ENCODE results near the gene TPI1.

The TPI1 gene

GRCh38 chr12:6867413-6868210 is at the start of gene TPI1:
Gene TPI1 (plus strand): TSS chr12:6867531. CDS start chr12:6867567, 36 bp downstream.
- DNase-seq (ENCODE audit: low read depth, low spot score): peak; percentile 82

DNA sequence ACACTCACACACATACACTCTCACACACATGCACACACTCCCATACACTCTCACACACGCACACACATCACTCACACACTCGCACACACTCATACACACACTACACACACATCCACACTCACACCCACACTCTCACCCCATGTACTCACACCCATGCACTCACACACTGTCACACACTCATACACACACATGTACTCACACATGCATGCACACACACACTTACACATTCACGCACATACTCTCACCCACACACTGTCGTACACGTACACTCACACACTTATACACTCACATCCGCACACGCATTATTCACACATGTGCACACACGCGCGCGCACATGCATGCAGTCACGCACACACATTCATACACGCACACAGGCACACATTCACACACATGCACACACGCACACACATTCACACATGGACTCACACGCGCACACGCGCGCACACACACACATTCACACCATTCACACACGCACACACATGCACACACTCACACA is 49.6 kb upstream of the TPI1 start:
- DNase-seq (ENCODE audit: low read depth, low spot score): no peak

- DNase-seq (ENCODE audit: low read depth, low spot score): peak; percentile 25
Measured at GRCh38 chr12:6818222-6818621, 49.1 kb upstream of the TPI1 start.

DNA sequence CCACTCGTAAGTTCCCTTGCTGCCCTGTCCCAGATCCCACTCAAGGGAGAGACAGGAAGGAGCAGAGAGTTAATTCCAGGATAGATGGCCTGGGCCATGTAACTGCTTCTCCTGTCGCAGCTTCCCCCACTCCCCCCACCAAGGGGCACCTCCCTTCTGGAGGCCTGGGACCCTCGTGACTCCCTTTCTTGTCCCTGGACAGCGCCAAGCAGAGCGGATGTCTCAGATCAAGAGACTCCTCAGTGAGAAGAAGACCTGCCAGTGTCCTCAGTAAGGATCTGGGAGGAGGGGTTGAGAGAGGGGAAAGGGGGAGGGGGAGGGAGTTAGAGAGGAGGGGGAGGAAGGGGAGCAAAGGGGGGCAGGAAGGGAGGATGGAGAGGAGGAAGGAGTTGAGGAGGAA is 48.7 kb upstream of the TPI1 start:
- DNase-seq (ENCODE audit: low read depth, low spot score): no peak

DNA sequence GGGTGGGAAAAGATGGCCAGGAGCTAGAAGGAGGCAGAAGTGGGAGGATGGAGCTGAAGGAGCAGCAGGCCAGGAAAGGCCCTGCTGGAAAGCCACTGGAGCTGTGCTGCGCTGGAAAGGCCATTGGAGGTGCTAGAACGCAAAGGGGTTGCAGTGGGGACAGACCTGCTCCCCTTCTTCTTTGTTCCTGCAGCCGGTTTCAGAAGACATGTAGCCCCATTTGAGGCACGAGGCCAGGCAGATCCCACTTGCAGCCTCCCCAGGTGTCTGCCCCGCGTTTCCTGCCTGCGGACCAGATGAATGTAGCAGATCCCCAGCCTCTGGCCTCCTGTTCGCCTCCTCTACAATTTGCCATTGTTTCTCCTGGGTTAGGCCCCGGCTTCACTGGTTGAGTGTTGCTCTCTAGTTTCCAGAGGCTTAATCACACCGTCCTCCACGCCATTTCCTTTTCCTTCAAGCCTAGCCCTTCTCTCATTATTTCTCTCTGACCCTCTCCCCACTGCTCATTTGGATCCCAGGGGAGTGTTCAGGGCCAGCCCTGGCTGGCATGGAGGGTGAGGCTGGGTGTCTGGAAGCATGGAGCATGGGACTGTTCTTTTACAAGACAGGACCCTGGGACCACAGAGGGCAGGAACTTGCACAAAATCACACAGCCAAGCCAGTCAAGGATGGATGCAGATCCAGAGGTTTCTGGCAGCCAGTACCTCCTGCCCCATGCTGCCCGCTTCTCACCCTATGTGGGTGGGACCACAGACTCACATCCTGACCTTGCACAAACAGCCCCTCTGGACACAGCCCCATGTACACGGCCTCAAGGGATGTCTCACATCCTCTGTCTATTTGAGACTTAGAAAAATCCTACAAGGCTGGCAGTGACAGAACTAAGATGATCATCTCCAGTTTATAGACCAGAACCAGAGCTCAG is 48.0 kb upstream of the TPI1 start:
- DNase-seq (ENCODE audit: low read depth, low spot score): peak; percentile 7

DNA sequence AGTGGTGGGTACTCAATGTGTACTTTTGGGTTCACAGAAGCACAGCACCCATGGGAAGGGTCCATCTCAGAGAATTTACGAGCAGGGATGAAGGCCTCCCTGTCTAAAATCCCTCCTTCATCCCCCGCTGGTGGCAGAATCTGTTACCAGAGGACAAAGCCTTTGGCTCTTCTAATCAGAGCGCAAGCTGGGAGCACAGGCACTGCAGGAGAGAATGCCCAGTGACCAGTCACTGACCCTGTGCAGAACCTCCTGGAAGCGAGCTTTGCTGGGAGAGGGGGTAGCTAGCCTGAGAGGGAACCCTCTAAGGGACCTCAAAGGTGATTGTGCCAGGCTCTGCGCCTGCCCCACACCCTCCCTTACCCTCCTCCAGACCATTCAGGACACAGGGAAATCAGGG is 47.2 kb upstream of the TPI1 start:
- DNase-seq (ENCODE audit: low read depth, low spot score): peak; percentile 6

DNA sequence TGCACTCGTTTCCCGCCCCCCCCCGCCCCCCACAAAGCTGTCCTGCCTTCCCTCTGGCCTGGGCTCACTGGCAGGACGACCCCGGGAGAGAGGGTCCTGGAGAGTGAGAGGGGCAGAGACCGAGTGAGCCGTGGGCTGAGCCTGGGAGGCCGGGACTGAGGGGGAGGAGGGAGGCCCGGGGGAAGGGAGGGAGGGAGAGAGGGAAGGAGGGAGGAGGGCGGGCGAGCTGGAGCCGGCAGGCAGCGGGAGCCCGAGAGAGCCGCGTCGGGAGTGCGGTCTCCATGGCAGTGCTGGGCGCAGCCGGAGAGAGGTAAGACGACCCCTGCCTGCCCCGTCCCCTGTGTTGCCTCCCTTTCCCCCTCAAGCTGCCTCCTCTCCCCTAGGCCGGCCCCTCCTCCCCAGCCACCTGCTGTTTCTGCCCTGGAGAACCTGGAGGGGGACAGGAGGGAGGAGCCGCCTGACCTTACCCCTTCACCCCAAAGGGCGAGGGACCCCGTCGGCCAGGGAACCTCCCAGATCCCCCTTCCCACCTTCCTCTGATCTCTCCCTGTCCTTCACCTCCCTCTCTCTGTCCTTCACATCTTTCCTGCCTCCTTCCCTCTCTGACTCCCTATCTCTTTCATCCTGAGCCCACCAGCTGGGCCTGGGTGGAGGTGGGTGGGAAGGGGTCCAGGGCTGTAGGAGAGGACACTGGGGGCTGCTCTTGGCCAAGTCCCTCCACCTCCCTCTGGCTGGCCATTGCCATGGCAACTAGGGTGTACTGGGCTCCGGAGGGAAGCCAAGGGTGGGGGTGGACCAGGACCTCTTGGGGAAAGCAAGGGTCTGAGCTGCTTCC is 45.5 kb upstream of the TPI1 start, which contains the start of gene GPR162:
Gene GPR162 (plus strand): TSS at position 231 of the 835 bp plus-strand sequence. CDS start 2,078 bp downstream, outside the sequence.
- peak; percentile 71 for DNase-seq (ENCODE audit: low read depth, low spot score)

DNA sequence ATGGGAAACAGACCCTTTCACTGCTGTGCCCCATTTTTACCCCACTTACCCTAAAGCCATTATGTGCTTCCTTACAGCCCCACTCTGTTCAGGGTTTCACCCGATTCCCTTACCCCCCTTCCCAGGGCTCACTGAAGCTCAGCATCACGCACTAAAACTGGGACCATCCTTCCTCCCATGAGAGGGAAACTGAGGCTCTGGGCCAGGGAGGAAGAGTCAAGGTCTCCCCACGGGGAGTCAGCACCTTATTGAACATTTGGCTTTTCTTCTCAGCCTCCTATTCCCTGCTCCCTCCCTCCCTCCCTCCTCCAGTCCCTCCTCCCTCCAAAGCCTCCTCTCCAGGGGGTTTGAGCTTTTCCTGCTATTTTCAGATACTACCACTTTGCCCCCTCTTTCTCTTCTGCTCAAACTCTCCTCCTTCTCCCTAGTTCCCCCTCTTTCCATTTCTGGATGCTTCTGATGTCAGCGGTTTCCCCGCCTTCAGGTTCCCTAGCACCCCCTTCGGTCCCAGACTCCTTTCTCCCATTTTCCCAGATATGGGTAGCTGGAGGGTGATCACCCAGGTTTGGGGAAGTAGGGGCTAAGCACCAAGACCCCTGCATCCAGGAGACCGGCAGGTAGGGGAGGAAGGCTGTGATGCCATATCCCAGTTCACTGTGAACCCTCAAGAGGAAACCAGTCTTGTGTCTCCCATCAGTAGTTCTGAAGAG is 44.8 kb upstream of the TPI1 start:
- no peak for DNase-seq (ENCODE audit: low read depth, low spot score)

- DNase-seq (ENCODE audit: low read depth, low spot score): peak; percentile 84
Measured at GRCh38 chr12:6823182-6824084, 43.9 kb upstream of the TPI1 start.

GRCh38 chr12:6824085-6824775 is 43.1 kb upstream of the TPI1 start:
- peak; percentile 10 for DNase-seq (ENCODE audit: low read depth, low spot score)

DNA sequence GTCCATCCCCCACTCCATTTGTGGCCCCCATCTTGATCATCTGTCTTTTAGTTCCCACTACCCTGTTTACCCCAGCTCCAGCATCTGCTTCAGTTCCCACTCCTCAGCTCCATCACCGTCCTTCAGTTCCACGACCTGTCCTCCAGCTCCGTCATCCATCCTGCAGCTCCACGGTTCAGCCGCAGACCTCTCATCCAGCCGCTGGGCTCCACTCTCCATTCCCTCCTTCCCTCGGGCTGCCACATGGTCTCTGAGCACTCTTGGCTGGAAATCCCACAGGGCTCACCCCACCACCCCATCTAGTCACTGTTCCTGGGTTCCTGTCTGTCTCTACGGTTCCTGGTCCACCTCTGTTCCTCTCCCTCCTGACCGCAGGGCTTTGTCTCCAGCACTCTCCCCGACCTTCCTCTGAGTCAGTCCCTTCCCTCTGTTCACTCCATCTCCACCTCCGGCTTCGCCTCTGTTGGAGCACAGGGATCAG is 42.4 kb upstream of the TPI1 start:
- DNase-seq (ENCODE audit: low read depth, low spot score): peak; percentile 11

DNA sequence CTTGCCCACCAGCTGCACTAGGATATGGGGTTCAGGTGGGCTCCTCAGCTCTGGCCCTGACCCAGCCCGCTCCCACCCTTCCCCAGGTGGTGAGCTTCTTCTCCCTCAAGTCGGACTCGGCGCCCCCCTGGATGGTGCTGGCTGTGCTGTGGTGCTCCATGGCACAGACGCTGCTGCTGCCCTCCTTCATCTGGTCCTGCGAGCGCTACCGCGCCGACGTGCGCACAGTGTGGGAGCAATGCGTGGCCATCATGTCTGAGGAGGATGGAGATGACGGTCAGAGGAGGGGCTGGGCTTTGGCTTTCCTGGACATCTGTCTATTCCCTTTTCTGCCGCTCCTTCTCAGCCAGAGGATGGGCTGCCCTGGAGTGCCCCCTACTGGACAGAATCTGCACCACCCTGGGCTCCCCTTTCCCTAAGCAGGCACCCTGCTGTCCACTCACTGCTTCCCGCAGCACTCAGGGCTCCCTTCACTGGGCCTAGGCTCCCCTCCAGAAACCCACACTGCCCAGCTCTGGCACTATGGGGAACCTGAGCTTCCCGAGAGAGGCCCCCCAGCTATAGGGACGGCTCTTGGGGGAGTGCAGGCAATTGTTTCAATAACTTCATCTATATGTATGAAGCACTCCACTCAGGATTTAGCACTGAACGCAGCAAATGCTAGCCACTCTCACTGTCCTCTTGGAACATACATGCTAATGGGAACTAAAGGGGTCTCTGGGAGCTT is 41.8 kb upstream of the TPI1 start:
- DNase-seq (ENCODE audit: low read depth, low spot score): peak; percentile 96

- DNase-seq (ENCODE audit: low read depth, low spot score): no peak
Measured at GRCh38 chr12:6826125-6826733, 41.1 kb upstream of the TPI1 start.

DNA sequence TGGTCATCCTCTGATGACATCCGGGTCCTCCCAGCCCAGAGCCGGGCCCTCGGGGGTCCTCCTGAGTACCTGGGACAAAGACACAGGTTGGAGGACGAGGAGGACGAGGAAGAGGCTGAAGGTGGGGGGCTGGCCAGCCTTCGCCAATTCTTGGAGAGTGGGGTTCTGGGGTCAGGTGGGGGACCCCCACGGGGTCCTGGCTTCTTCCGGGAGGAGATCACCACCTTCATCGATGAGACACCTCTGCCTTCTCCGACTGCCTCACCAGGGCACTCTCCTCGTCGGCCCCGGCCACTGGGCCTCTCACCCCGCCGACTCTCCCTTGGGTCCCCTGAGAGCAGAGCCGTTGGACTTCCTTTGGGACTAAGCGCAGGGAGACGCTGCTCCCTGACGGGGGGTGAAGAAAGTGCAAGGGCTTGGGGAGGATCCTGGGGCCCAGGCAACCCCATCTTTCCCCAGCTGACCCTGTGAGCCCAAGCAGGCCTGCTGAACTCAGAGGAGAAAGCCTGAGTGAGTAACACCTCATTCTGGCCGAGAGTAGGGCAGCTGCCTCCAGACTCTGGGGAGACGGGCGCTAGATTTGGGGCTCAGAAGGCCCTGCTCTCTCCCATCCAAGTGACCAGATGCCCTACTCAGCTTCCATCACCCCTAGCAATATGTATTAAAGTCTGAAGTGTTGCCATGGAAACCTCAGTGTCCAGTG is 40.4 kb upstream of the TPI1 start:
- no peak for DNase-seq (ENCODE audit: low read depth, low spot score)

GRCh38 chr12:6827437-6827911 is 39.9 kb upstream of the TPI1 start:
- DNase-seq (ENCODE audit: low read depth, low spot score): peak; percentile 86

DNA sequence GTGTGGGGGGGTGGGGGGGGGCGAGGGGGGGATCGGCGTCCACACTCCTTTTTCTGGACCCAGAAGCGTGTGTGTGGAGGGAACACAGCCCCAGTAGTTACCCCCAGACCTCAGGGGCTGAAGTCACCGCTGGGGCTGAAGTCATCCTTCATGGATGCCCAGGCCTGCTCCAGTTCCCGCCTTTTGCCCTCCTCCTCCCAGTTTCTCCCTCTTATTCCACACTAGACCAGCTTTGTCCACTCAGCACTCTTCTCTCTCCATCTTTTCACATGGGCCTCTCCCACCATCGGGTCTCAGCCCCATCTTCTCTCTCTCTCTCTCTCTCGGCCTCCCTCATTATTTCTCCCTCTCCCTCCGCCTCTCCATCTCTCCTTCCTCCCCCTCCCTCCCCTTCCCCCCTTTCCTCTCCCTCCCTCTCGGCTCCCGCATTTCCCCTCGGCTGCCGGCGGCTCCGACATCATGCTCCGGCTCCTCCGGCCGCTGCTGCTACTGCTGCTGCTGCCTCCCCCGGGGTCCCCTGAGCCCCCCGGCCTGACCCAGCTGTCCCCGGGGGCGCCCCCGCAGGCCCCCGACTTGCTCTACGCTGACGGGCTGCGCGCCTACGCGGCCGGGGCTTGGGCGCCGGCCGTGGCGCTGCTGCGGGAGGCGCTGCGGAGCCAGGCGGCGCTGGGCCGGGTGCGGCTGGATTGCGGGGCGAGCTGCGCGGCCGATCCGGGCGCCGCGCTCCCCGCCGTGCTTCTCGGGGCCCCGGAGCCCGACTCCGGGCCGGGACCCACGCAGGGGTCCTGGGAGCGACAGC is 39.1 kb upstream of the TPI1 start, which contains the start of gene P3H3:
Gene P3H3 (plus strand): TSS at position 426 of the 799 bp plus-strand sequence. CDS start 34 bp downstream, at position 460.
- no peak for DNase-seq (ENCODE audit: low read depth, low spot score)

All from ELF-1 (cell line).